Left ventricle myocardium inferior (tissue), 1 donor: Measurements from ENCODE around the gene NIPA2. TPM values are rescaled to one million over a fixed set of nuclear protein-coding genes. Genes with fewer than 3 reads are reported as not detected.
A peak's percentile ranks its signal among the peaks of the same experiment; 100 is the strongest.

Source experiments
- DNase-seq: peaks from one replicate; pipeline ENCODE4 v3.0.0-alpha.2; 2020
- H3K27ac ChIP-seq: fragments of 200-600 bp; replicated peaks from 2 replicates; pipeline ENCODE4 v1.8.0; 2021
- H3K27me3 ChIP-seq: fragments of 200-600 bp; 2 replicates; pipeline ENCODE4 v1.8.0; 2021; ENCODE audit warnings: low read depth
- H3K36me3 ChIP-seq: fragments of 200-600 bp; 2 replicates; pipeline ENCODE4 v1.8.0; 2021
- H3K4me1 ChIP-seq: fragments of 200-600 bp; 2 replicates; pipeline ENCODE4 v1.8.0; 2021
- H3K4me3 ChIP-seq: fragments of 200-600 bp; 2 replicates; pipeline ENCODE4 v1.8.0; 2021; ENCODE audit warnings: mild to moderate bottlenecking, moderate library complexity
- H3K9me3 ChIP-seq: fragments of 200-600 bp; replicated peaks from 2 replicates; pipeline ENCODE4 v1.8.0; 2021
- CTCF ChIP-seq: fragments of 200-600 bp; IDR thresholded peaks from 2 replicates; pipeline ENCODE4 v1.8.0; 2021; ENCODE audit warnings: antibody characterized with exemption, mild to moderate bottlenecking, borderline replicate concordance
- intact Hi-C: fragments of 100-400 bp; cut with micrococcal nuclease; formaldehyde crosslinking; loops from one replicate; pipeline ENCODE4 v1.11.0; 2022
- total RNA-seq: library from RNA; stranded (reverse); fragmentation: NEBNext Ultra II Directional; extraction: Animal tissue kit (Norgen Biotek cat#: 25700); gene quantifications from one replicate; pipeline ENCODE4 v1.2.1, GENCODE V29; 2021
- donor health status: DM: no; HTN: yes; CAD: no; lungs with severe emphysema.

Gene NIPA2
- total RNA-seq, 1 donor from 2014 or later: 21.4 TPM

DNA sequence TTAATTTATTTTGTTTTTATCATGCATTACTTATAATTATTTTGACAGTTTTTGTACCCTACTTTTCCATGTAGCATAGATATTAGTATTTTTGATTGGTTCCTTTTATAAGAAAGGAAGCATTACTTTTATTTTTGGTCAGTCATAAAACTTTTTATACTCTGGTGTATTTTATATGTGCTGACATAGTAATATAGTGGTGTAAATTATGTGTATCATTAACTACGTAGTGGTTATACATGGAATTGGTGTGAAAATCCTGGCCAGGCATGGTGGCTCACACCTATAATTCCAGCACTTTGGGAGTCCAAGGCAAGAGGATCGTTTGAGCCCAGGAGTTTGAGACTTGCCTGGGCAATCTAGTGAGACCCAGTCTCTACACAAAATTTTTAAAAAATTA is 18.8 kb upstream of the NIPA2 start:
- H3K27me3 ChIP-seq: no peaks in the 10 kb centered on the region
- no peak overlapping the region for H3K27ac ChIP-seq
- H3K4me3 ChIP-seq: no peak overlapping the region
- no peak for TF ChIP-seq CTCF
- no peaks in the 10 kb centered on the region for H3K9me3 ChIP-seq
- no peaks in the 10 kb centered on the region for H3K4me1 ChIP-seq
- intact Hi-C loops: no loop called here
- peaks cover 48% of the 10 kb centered on the region for H3K36me3 ChIP-seq
- DNase-seq: no peak

DNA sequence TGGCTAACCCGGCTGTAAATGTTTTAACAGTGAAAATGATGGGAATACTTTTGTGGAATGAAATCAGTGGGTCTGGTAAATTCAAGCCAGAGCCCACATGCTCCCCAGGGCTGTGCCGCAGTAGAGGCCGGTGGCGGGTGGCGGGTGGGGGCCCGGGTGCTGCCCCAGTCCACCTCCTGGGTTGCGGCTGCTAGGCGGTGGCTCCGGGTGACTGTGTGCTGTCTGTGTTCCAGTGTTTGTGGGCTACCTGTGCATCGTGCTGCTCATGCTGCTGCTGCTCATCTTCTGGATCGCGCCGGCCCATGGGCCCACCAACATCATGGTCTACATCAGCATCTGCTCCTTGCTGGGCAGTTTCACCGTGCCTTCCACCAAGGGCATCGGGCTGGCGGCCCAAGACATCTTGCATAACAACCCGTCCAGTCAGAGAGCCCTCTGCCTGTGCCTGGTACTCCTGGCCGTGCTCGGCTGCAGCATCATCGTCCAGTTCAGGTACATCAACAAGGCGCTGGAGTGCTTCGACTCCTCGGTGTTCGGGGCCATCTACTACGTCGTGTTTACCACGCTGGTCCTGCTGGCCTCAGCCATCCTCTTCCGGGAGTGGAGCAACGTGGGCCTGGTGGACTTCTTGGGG is 14.9 kb upstream of the NIPA2 start:
- no peak overlapping the region for H3K27ac ChIP-seq
- H3K36me3 ChIP-seq: peaks cover 64% of the 10 kb centered on the region
- H3K4me3 ChIP-seq: no peak overlapping the region
- no peaks in the 10 kb centered on the region for H3K27me3 ChIP-seq
- no peak for TF ChIP-seq CTCF
- no peaks in the 10 kb centered on the region for H3K4me1 ChIP-seq
- intact Hi-C loops: no loop called here
- no peak for DNase-seq
- H3K9me3 ChIP-seq: no peaks in the 10 kb centered on the region

DNA sequence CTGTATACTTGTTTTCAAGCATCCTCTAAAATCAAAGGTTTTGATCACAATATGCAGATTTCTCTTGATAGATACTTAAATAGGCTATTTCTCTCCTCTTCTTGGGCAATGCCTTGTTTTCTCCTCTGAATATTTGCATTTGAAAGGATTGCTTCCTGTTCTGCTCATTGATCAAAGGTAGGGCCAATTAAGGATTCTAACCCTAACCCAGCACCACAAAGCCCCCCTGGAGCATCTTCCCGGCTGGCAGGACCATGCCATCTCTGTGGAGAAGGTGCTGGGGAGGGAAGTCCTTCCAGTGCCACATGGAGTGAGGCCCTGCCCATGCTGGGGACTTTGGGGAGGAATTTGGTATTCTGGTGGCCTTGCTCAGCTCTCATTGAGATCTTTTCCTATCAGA is 11.3 kb upstream of the NIPA2 start:
- no peaks in the 10 kb centered on the region for H3K4me1 ChIP-seq
- no peak overlapping the region for H3K27ac ChIP-seq
- H3K27me3 ChIP-seq: no peaks in the 10 kb centered on the region
- H3K36me3 ChIP-seq: peaks cover 42% of the 10 kb centered on the region
- intact Hi-C loops: no loop called here
- TF ChIP-seq CTCF: no peak
- no peaks in the 10 kb centered on the region for H3K9me3 ChIP-seq
- no peak for DNase-seq
- no peak overlapping the region for H3K4me3 ChIP-seq

DNA sequence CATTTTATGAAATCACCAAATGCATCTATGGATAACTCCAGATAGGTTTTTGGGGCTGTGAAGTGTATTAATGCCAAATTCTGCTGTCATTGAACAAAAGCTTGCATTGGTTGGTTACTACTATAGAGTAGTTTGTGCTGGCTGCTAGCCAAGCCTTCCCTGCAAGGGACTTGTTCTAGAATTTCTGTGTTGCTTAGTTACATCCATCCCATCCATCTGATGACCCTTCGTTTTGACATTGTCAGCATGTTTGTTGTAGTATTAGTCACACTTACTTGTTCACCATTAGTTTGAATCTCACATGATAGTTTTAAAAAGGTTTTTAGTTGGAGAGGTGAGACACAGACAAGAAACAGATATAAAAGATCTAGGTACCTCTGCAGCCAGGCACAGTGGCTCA is 7.0 kb upstream of the NIPA2 start:
- no peaks in the 10 kb centered on the region for H3K9me3 ChIP-seq
- H3K36me3 ChIP-seq: peaks cover 11% of the 10 kb centered on the region
- H3K4me1 ChIP-seq: no peaks in the 10 kb centered on the region
- DNase-seq: no peak
- TF ChIP-seq CTCF: no peak
- no peaks in the 10 kb centered on the region for H3K27me3 ChIP-seq
- intact Hi-C loops: no loop called here
- H3K4me3 ChIP-seq: no peak overlapping the region
- no peak overlapping the region for H3K27ac ChIP-seq

GRCh38 chr15:22839046-22839695 is 705 bp downstream of the NIPA2 start:
- Histone ChIP-seq H3K27ac (peak overlapping the region; percentile 94), H3K36me3 (peaks cover 19% of the 10 kb centered on the region), H3K27me3 (no peaks in the 10 kb centered on the region), H3K4me1 (peaks cover 32% of the 10 kb centered on the region), H3K4me3 (peak overlapping the region; percentile 84), H3K9me3 (no peaks in the 10 kb centered on the region)
- DNase-seq: no peak
- TF ChIP-seq CTCF: no peak
- intact Hi-C loops: no loop called here
